Measurements from ENCODE around the gene ADAMTS7. TPM values are rescaled to one million over a fixed set of nuclear protein-coding genes. Genes with fewer than 3 reads are reported as not detected.

ADAMTS7 gene, protein sequence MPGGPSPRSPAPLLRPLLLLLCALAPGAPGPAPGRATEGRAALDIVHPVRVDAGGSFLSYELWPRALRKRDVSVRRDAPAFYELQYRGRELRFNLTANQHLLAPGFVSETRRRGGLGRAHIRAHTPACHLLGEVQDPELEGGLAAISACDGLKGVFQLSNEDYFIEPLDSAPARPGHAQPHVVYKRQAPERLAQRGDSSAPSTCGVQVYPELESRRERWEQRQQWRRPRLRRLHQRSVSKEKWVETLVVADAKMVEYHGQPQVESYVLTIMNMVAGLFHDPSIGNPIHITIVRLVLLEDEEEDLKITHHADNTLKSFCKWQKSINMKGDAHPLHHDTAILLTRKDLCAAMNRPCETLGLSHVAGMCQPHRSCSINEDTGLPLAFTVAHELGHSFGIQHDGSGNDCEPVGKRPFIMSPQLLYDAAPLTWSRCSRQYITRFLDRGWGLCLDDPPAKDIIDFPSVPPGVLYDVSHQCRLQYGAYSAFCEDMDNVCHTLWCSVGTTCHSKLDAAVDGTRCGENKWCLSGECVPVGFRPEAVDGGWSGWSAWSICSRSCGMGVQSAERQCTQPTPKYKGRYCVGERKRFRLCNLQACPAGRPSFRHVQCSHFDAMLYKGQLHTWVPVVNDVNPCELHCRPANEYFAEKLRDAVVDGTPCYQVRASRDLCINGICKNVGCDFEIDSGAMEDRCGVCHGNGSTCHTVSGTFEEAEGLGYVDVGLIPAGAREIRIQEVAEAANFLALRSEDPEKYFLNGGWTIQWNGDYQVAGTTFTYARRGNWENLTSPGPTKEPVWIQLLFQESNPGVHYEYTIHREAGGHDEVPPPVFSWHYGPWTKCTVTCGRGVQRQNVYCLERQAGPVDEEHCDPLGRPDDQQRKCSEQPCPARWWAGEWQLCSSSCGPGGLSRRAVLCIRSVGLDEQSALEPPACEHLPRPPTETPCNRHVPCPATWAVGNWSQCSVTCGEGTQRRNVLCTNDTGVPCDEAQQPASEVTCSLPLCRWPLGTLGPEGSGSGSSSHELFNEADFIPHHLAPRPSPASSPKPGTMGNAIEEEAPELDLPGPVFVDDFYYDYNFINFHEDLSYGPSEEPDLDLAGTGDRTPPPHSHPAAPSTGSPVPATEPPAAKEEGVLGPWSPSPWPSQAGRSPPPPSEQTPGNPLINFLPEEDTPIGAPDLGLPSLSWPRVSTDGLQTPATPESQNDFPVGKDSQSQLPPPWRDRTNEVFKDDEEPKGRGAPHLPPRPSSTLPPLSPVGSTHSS (N-terminal part only)
- total RNA-seq = 10 to 100 TPM in 1 of 7 donors, 1 to 10 TPM in 6; 3.4 to 15.0 (median 8.3) TPM
- 1 to 10 TPM in 2 of 3 donors, under 1 TPM in 1; 0.47 to 8.4 (median 2.2) TPM for polyA plus RNA-seq
- long read RNA-seq, donor 1 = 0 reads
- long read RNA-seq, donor 2 = 0 reads

DNA sequence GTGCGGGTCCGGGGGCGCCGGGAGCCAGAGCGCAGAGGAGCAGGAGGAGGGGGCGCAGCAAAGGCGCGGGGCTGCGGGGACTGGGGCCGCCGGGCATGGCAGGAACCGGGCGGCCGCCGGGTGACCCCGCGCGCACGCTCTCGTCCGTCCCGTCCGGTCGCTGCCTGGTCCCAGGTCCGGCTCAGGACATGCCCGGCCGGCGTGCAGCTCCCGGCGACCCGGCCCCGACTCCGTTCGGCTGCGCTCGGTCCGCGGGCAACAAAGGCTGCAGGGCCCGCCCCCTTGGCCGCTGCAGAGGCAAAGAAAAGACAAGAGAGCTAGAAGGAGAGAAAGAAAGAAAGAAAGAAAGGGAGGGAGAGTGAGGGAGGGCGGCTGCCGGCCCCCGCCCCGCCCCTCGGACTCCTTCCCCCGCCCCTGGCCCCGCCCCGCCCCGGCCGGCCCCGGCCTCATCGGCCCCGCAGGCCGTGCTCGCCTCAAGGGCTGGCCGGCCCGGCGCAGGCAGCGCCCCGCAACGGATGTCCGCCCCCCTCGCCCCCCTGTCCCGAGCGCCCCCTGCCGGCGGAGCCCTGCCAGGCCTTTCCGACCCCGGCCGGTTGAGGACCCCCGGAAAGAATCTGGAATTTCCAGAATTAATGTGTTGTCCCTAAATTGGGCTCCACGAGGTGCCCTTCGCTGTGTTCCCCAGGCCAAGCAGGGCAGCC lies at the start of gene ADAMTS7:
ADAMTS7 (minus strand) TSS at position 341 of the 701 bp plus-strand sequence; CDS start at position 97, 244 bp downstream.
- TF ChIP-seq POLR2AphosphoS5 (IDR thresholded peaks at IDR 0.05) (peak in 2 of 3 donors; percentile 12 to 33), CTCF (IDR thresholded peaks at IDR 0.05 in 8 of 11, conservative IDR thresholded peaks at IDR 0.05 in 3 of 11) (peak; percentile 36 to 88 (median 68)), POLR2A (IDR thresholded peaks at IDR 0.05) (no peak)
- peak within 1 kb of the TSS in 7 of 8 donors; percentile 19 to 78 (median 71) for H3K27ac ChIP-seq
- peaks cover 0 to 30% (median 23%) of the 10 kb centered on the region in 6 donors for H3K4me1 ChIP-seq
- H3K4me3 ChIP-seq = peak within 1 kb of the TSS; percentile 50 to 92 (median 74)
- peaks cover 0 to 9% (median 6%) of the 10 kb centered on the region in 8 donors for H3K9me3 ChIP-seq
- WGBS, 5 donors = 0 to 1% (median 1%) methylated on average over 41 to 73 of the region's 73 CpGs
- peaks cover 0 to 51% (median 19%) of the 10 kb centered on the region in 7 donors for H3K27me3 ChIP-seq (replicated peaks in 1 of 7)
- no peaks in the 10 kb centered on the region for H3K36me3 ChIP-seq
- intact Hi-C loops (cut with DNase I; ENCODE audit: low total_unique reads) = no loop called here
- DNase-seq = peak; percentile 88

- intact Hi-C loops (cut with DNase I; ENCODE audit: low total_unique reads) = no loop called here
Observed at GRCh38 chr15:78859971-78860719, 48.9 kb upstream of the ADAMTS7 start.

More at GRCh38 chr15:78859971-78860719, 48.9 kb upstream of the ADAMTS7 start:
- Histone ChIP-seq H3K4me3 (peak overlapping the region; percentile 27 to 66 (median 38)), H3K9me3 (no peaks in the 10 kb centered on the region), H3K27me3 (replicated peaks in 1 of 7) (no peaks in the 10 kb centered on the region), H3K27ac (peak overlapping the region in 6 of 8 donors; percentile 27 to 72 (median 60)), H3K4me1 (peaks cover 0 to 17% (median 7%) of the 10 kb centered on the region in 6 donors), H3K36me3 (no peaks in the 10 kb centered on the region)
- WGBS, 5 donors = 0 to 1% (median 1%) methylated on average over 28 of the region's 28 CpGs
- TF ChIP-seq POLR2AphosphoS5 (IDR thresholded peaks at IDR 0.05) (peak in 1 of 3 donors; percentile 35), CTCF (IDR thresholded peaks at IDR 0.05 in 8 of 11, conservative IDR thresholded peaks at IDR 0.05 in 3 of 11) (peak in 10 of 11 experiments; percentile 15 to 68 (median 52)), POLR2A (IDR thresholded peaks at IDR 0.05) (no peak)
- peak; percentile 83 for DNase-seq
